Upper lobe of left lung (tissue), 4 donors: ENCODE measurements around the gene MAP3K10.

Source experiments
- POLR2A ChIP-seq, 4 donors: fragments of 450-650 bp; IDR thresholded peaks; one replicate each; pipeline ENCODE4 v1.5.1; 2016 to 2017; ENCODE audit warnings: antibody characterized with exemption in 4 of 4, mild to moderate bottlenecking in 2 of 4
- POLR2AphosphoS5 ChIP-seq, 2 donors: sonication (generic); formaldehyde crosslinking; IDR thresholded peaks; one replicate each; pipeline ENCODE4 v1.5.1; 2017; ENCODE audit warnings: antibody characterized with exemption in 2 of 2
- TF ChIP-seq, protein P1 (sequence below), 6 experiments: fragments of 450-650 bp in 4 of 6; fragments of 200-600 bp in 2 of 6; sonication (generic) in 2 of 6; IDR thresholded peaks; one replicate each; pipeline ENCODE4 v1.5.1; 2016 to 2019; ENCODE audit warnings: antibody characterized with exemption in 6 of 6

DNA sequence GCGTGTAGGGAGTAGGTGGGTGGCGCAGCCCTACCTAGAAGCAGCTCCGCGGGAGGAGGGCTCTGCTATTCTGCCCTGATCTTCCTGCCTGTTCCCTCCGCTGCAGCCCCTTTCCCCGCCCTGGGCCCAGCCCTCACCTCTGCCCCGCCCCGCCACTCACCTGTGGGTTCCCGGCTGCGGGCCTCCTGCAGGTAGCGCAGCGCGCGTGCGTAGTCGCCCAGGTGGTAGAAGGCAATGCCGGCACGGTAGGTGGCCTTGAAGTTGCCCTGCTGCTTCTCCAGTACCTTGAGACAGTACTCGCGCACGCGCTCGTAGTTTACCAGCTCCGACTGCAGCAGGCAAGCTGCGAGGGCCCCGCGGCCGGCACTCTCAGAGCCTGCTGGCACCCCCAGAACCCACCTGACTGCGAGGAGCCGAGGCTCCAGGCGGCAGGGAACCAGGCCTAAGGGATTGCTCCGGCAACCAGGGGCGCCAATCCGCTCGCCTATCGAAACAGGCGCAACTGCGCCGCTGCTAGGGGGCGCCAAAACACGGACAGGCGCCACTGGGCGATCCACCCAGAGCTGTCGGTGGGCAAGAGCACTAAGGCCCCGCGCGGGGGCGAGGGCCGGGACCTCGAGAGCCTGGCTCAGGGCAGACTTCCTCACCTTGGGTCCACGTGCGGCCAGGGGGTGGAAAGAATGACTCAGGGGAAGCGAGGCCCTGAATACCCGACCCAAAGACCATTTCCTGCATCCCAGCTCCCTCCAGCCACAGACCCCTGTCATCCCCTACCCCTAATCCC lies 26.0 kb downstream of the MAP3K10 start:
- TF ChIP-seq, protein P1, sequence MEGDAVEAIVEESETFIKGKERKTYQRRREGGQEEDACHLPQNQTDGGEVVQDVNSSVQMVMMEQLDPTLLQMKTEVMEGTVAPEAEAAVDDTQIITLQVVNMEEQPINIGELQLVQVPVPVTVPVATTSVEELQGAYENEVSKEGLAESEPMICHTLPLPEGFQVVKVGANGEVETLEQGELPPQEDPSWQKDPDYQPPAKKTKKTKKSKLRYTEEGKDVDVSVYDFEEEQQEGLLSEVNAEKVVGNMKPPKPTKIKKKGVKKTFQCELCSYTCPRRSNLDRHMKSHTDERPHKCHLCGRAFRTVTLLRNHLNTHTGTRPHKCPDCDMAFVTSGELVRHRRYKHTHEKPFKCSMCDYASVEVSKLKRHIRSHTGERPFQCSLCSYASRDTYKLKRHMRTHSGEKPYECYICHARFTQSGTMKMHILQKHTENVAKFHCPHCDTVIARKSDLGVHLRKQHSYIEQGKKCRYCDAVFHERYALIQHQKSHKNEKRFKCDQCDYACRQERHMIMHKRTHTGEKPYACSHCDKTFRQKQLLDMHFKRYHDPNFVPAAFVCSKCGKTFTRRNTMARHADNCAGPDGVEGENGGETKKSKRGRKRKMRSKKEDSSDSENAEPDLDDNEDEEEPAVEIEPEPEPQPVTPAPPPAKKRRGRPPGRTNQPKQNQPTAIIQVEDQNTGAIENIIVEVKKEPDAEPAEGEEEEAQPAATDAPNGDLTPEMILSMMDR (IDR thresholded peaks at IDR 0.05), result peak in 3 of 6 experiments; percentile 21 to 34 (median 23)
- no peak for TF ChIP-seq POLR2A (IDR thresholded peaks at IDR 0.05)
- TF ChIP-seq POLR2AphosphoS5 (IDR thresholded peaks at IDR 0.05), result no peak
